Esophagus squamous epithelium (tissue), 4 donors: ENCODE results near the gene C17orf67.

Source experiments
- POLR2A ChIP-seq, 4 donors: fragments of 450-650 bp; IDR thresholded peaks; one replicate each; pipeline ENCODE4 v1.6.1; 2017; ENCODE audit warnings: antibody characterized with exemption in 4 of 4, mild to moderate bottlenecking in 4 of 4, moderate library complexity in 3 of 4
- TF ChIP-seq, protein P1 (sequence below), 6 experiments: fragments of 450-650 bp in 4 of 6; fragments of 200-600 bp in 2 of 6; sonication (generic) in 2 of 6; IDR thresholded peaks; one replicate each; pipeline ENCODE4 v1.5.1; 2016 to 2019; ENCODE audit warnings: antibody characterized with exemption in 6 of 6, mild to moderate bottlenecking in 4 of 6, moderate library complexity in 4 of 6

DNA sequence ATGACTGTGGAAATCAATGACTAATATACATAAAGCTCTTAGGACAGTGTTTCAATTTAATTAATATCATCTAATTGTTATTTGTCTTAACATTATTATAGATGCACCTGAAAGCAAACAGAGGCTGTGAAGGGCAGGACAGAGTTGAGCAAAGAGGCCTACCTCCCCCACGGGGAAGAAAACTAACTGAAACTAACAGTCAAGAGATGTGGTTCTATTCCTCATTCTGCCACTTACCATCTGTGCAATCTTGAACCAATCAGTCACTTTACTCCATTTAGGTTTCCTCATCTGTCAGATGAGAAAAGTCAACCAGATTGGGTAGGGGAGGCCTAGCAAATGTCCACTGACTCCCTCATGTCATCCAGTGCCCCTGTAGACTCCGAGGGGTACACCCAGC is 59.1 kb downstream of the C17orf67 start:
- TF ChIP-seq POLR2A (IDR thresholded peaks at IDR 0.05) = no peak
- TF ChIP-seq, protein P1, sequence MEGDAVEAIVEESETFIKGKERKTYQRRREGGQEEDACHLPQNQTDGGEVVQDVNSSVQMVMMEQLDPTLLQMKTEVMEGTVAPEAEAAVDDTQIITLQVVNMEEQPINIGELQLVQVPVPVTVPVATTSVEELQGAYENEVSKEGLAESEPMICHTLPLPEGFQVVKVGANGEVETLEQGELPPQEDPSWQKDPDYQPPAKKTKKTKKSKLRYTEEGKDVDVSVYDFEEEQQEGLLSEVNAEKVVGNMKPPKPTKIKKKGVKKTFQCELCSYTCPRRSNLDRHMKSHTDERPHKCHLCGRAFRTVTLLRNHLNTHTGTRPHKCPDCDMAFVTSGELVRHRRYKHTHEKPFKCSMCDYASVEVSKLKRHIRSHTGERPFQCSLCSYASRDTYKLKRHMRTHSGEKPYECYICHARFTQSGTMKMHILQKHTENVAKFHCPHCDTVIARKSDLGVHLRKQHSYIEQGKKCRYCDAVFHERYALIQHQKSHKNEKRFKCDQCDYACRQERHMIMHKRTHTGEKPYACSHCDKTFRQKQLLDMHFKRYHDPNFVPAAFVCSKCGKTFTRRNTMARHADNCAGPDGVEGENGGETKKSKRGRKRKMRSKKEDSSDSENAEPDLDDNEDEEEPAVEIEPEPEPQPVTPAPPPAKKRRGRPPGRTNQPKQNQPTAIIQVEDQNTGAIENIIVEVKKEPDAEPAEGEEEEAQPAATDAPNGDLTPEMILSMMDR (IDR thresholded peaks at IDR 0.05) = no peak
